ENCODE results near the gene MRFAP1L1. TPM values are rescaled to one million over a fixed set of nuclear protein-coding genes. Genes with fewer than 3 reads are reported as not detected.
A peak's percentile ranks its signal among the peaks of the same experiment; 100 is the strongest.

MRFAP1L1 gene
- total and polyA plus RNA-seq, 9 of the 15 experiments (the other 6 are each of a cell fraction or from before 2014, with no cell fraction given) = 37.6 to 111 (median 83.8) TPM

GRCh38 chr4:6732441-6733357 is 23.0 kb upstream of the MRFAP1L1 start (continued):
- TF ChIP-seq PURB (CRISPR knock-in tag; IDR thresholded peaks at IDR 0.05; ENCODE audit: low read depth) (no peak), ZNF23 (CRISPR knock-in tag; IDR thresholded peaks at IDR 0.05) (no peak), TAL1 (IDR thresholded peaks at IDR 0.05) (peak; percentile 40), PML (IDR thresholded peaks at IDR 0.05; ENCODE audit: low read length) (no peak), MAZ (CRISPR knock-in tag; conservative IDR thresholded peaks at IDR 0.05 in 1 of 2, IDR thresholded peaks at IDR 0.05 in 1 of 2) (peak; percentile 63 to 65; a peak in 3 of 4 replicates), JUND (IDR thresholded peaks at IDR 0.05; ENCODE audit: borderline replicate concordance, low read depth, low read length) (peak; percentile 89), JUND (tag; IDR thresholded peaks at IDR 0.05; ENCODE audit: borderline replicate concordance, low read depth, low read length) (peak; percentile 89; the same call in 1 of the 3 replicates), CCAR2 (IDR thresholded peaks at IDR 0.05; ENCODE audit: low read depth, low read length) (no peak), HINFP (tag; conservative IDR thresholded peaks at IDR 0.05; ENCODE audit: low read depth) (peak; percentile 14), ZBTB43 (CRISPR knock-in tag; IDR thresholded peaks at IDR 0.05) (no peak), NR1H2 (CRISPR knock-in tag; IDR thresholded peaks at IDR 0.05) (0 out of 2 replicates have a peak, but pooled peaks have one; percentile 48), HNRNPK (IDR thresholded peaks at IDR 0.05; ENCODE audit: low read depth, low read length, poor library complexity, severe bottlenecking) (no peak), ZNF282 (CRISPR knock-in tag; IDR thresholded peaks at IDR 0.05) (no peak; the same call in 1 of the 2 replicates), RBFOX2 (IDR thresholded peaks at IDR 0.05; ENCODE audit: low read depth, low read length) (peak; percentile 90), ZKSCAN3 (CRISPR knock-in tag; IDR thresholded peaks at IDR 0.05) (no peak), TEAD4 (IDR thresholded peaks at IDR 0.05; ENCODE audit: low read length) (peak; percentile 64), TEAD4 (CRISPR knock-in tag; IDR thresholded peaks at IDR 0.05; ENCODE audit: borderline replicate concordance) (no peak), SRSF1 (IDR thresholded peaks at IDR 0.05; ENCODE audit: low read depth, low read length) (no peak), NELFE (IDR thresholded peaks at IDR 0.05; ENCODE audit: insufficient read depth, insufficient read length) (no peak), ZNF384 (IDR thresholded peaks at IDR 0.05; ENCODE audit: low read depth, low read length) (no peak; the same call in 1 of the 2 replicates), ZBTB11 (CRISPR knock-in tag; IDR thresholded peaks at IDR 0.05) (peak in 1 of 3 experiments; percentile 67; a peak in 2 of 6 replicates)
